ENCODE data around the gene PCID2.

PCID2 gene

DNA sequence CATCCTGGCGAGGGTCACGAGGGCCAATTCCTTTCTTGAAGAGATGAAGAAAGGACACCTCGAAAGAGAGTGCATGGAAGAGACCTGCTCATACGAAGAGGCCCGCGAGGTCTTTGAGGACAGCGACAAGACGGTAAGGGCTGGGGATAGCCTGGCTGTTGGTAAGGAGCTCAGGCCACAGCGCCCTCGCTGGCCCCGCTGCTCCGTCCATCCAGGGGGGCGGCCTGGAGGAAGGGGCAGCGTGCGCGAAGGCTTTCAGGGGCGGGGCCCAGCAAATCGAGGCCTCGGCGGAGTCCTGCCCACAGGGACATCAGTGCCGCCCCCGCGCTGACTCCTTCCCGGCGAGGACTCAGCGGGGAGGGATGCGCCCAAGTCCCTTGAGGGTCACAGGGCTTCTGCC, 79.0 kb downstream of the PCID2 start:
- DNase-seq = no peak
